GM12878 (cell line): ENCODE results near the gene SNX30. TPM values are rescaled to one million over a fixed set of nuclear protein-coding genes. Genes with fewer than 3 reads are reported as not detected.

ENCODE experiments used
- ATAC-seq: fragments of 200-7000 bp; cut with Tn5 transposase; 3 replicates; pipeline ENCODE4 v1.9.1; 2020; ENCODE audit warnings: mild to moderate bottlenecking, moderate library complexity
- BruUV-seq: library from RNA; stranded (reverse); fragments of 400-500 nt; replicated peaks from 2 replicates; lab custom pipeline; 2021; lab: Mats Ljungman, UMichigan
- CTCF ChIA-PET: fragments of 300-600 bp; sonication (Branson Sonifier 250); formaldehyde crosslinking; extraction: SDS; loops from one replicate; lab custom pipeline; 2021; ENCODE audit warnings: inconsistent platforms; lab: Yijun Ruan, JAX
- POLR2A ChIA-PET: fragments of 350-600 bp; formaldehyde crosslinking; extraction: SDS; loops from one replicate; lab custom pipeline; 2021; ENCODE audit warnings: inconsistent platforms; lab: Charles Lee
- RAD21 ChIA-PET: fragments of 300-600 bp; sonication (Branson Sonifier 250); formaldehyde crosslinking; loops from one replicate; lab custom pipeline; 2023; ENCODE audit warnings: antibody characterized with exemption; ENCODE audit not compliant: unreplicated experiment; lab: Charles Lee
- SMC1A ChIA-PET: fragments of 300-600 bp; sonication (Branson Sonifier 250); formaldehyde crosslinking; loops from one replicate; lab custom pipeline; 2023; ENCODE audit not compliant: unreplicated experiment, uncharacterized antibody; lab: Charles Lee
- DNase-seq: peaks from one replicate; pipeline ENCODE4 v3.0.0-alpha.2; 2011; ENCODE audit warnings: low read depth, low spot score
- FAIRE-seq: peaks from 3 replicates; lab custom pipeline; 2011; peaks lifted over from hg19 to GRCh38; lab: Jason Lieb, UNC
- H2AFZ ChIP-seq: 2 replicates; pipeline ENCODE4 v1.6.0; 2011; ENCODE audit warnings: low read depth, low read length, control low read depth; ENCODE audit not compliant: control insufficient read depth
- H3K27ac ChIP-seq: 2 replicates; pipeline ENCODE4 v1.5.1; 2011; ENCODE audit warnings: control low read depth; ENCODE audit not compliant: control insufficient read depth, insufficient read depth
- H3K27me3 ChIP-seq, 2 experiments: replicated peaks in 1 of 2; 2 replicates each; pipeline versions ENCODE4 v1.6.0 to v1.6.1; 2011; ENCODE audit warnings: low read length in 1 of 2; ENCODE audit not compliant: control insufficient read depth in 2 of 2, insufficient read depth in 2 of 2
- H3K36me3 ChIP-seq, 2 experiments: 2 replicates each; pipeline ENCODE4 v1.5.1; 2011; ENCODE audit warnings: low read length in 1 of 2; ENCODE audit not compliant: control insufficient read depth in 2 of 2, insufficient read depth in 2 of 2
- H3K4me1 ChIP-seq: 2 replicates; pipeline ENCODE4 v1.6.1; 2011; ENCODE audit warnings: mild to moderate bottlenecking, low read length, moderate library complexity, mixed read lengths; ENCODE audit not compliant: control insufficient read depth, insufficient read depth
- H3K4me2 ChIP-seq: 2 replicates; pipeline ENCODE4 v1.6.0; 2011; ENCODE audit warnings: control low read depth; ENCODE audit not compliant: control insufficient read depth, insufficient read depth
- H3K4me3 ChIP-seq: fragments of 200-600 bp; sonication (generic); 2 replicates; pipeline ENCODE4 v1.5.1; 2016
- H3K79me2 ChIP-seq: 2 replicates; pipeline ENCODE4 v1.6.0; 2011; ENCODE audit warnings: low read length; ENCODE audit not compliant: control insufficient read depth, insufficient read depth
- H3K9ac ChIP-seq: 2 replicates; pipeline ENCODE4 v1.8.0; 2011; ENCODE audit warnings: low read length, control low read depth, mixed read lengths; ENCODE audit not compliant: control insufficient read depth, insufficient read depth
- H3K9me3 ChIP-seq: replicated peaks from 3 replicates; pipeline ENCODE4 v1.5.1; 2011; ENCODE audit warnings: mild to moderate bottlenecking, low read length; ENCODE audit not compliant: control insufficient read depth, insufficient read depth
- H4K20me1 ChIP-seq: 2 replicates; pipeline ENCODE4 v1.6.0; 2011; ENCODE audit not compliant: control insufficient read depth, insufficient read depth
- ATF2 ChIP-seq: IDR thresholded peaks from 2 replicates; pipeline ENCODE4 v1.6.1; 2012; ENCODE audit warnings: low read length, inconsistent platforms
- CBX5 ChIP-seq: sonication (generic); IDR thresholded peaks from 2 replicates; pipeline ENCODE4 v1.6.1; 2016; ENCODE audit warnings: low read depth, moderate library complexity, mild to moderate bottlenecking, inconsistent platforms
- FOS ChIP-seq: IDR thresholded peaks from 3 replicates; pipeline ENCODE4 v1.6.1; 2011; ENCODE audit warnings: borderline replicate concordance; ENCODE audit not compliant: insufficient read length; ENCODE audit errors: extremely low read depth
- FOXM1 ChIP-seq: IDR thresholded peaks from 2 replicates; pipeline ENCODE4 v1.6.1; 2012; ENCODE audit warnings: low read depth, mild to moderate bottlenecking, inconsistent platforms, low read length, moderate library complexity
- MEF2A ChIP-seq: IDR thresholded peaks from 2 replicates; pipeline ENCODE4 v1.6.1; 2011; ENCODE audit warnings: low read depth, mild to moderate bottlenecking, low read length, moderate library complexity; ENCODE audit not compliant: insufficient read depth
- MYC ChIP-seq: IDR thresholded peaks from 2 replicates; pipeline ENCODE4 v1.6.1; 2011; ENCODE audit warnings: mild to moderate bottlenecking, low read length, moderate library complexity, inconsistent platforms; ENCODE audit not compliant: insufficient read depth, insufficient replicate concordance, insufficient read length, severe bottlenecking
- NFIC ChIP-seq: IDR thresholded peaks from 2 replicates; pipeline ENCODE4 v1.6.1; 2012; ENCODE audit warnings: low read depth, mild to moderate bottlenecking, inconsistent platforms, low read length, moderate library complexity
- NFYA ChIP-seq: IDR thresholded peaks from 2 replicates; pipeline ENCODE4 v1.6.1; 2011; ENCODE audit warnings: low read depth, mild to moderate bottlenecking, low read length, improper control_type of control experiment, borderline replicate concordance
- NRF1 ChIP-seq: conservative IDR thresholded peaks from 2 replicates; pipeline ENCODE4 v1.6.1; 2011; ENCODE audit warnings: mild to moderate bottlenecking, low read depth, low read length, improper control_type of control experiment
- RBBP5 ChIP-seq: fragments of 200-600 bp; sonication (generic); conservative IDR thresholded peaks from 2 replicates; pipeline ENCODE4 v1.6.1; 2016
- RUNX3 ChIP-seq: IDR thresholded peaks from 2 replicates; pipeline ENCODE4 v1.6.1; 2012; ENCODE audit warnings: low read length, inconsistent platforms
- SMAD5 ChIP-seq: IDR thresholded peaks from 2 replicates; pipeline ENCODE4 v1.6.1; 2016; ENCODE audit warnings: antibody characterized with exemption, low read depth
- SMARCA5 ChIP-seq: fragments of 450-650 bp; IDR thresholded peaks from 2 replicates; pipeline ENCODE4 v1.6.1; 2017; ENCODE audit warnings: mild to moderate bottlenecking
- TCF3 ChIP-seq: IDR thresholded peaks from 2 replicates; pipeline ENCODE4 v1.6.1; 2012; ENCODE audit warnings: low read depth, mild to moderate bottlenecking, low read length, borderline replicate concordance; ENCODE audit not compliant: insufficient read depth
- USF2 ChIP-seq: IDR thresholded peaks from 2 replicates; pipeline ENCODE4 v1.6.1; 2011; ENCODE audit warnings: low read depth, low read length, improper control_type of control experiment, borderline replicate concordance
- WRNIP1 ChIP-seq: IDR thresholded peaks from 2 replicates; pipeline ENCODE4 v1.6.1; 2011; ENCODE audit warnings: low read depth, low read length, improper control_type of control experiment, borderline replicate concordance
- ZNF207 ChIP-seq: fragments of 450-650 bp; IDR thresholded peaks from 2 replicates; pipeline ENCODE4 v1.6.1; 2014; ENCODE audit warnings: antibody characterized with exemption, mild to moderate bottlenecking, borderline replicate concordance
- WGBS: methylation state at CpG from one replicate; pipeline ENCODE4 v1.1.6; 2016; ENCODE audit warnings: low lambda C conversion rate; ENCODE audit not compliant: insufficient replicate concordance, insufficient coverage; ENCODE audit errors: missing lambda C conversion rate; 5-methylcytosine and 5-hydroxymethylcytosine counted together
- in situ Hi-C: fragments of 300-500 bp; cut with MboI; formaldehyde crosslinking; loops from 9 replicates; pipeline ENCODE4 v1.14.3; 2018; ENCODE audit warnings: mixed read lengths
- intact Hi-C: fragments of 100-400 bp; cut with micrococcal nuclease; formaldehyde crosslinking; loops from one replicate; pipeline ENCODE4 v1.14.2; 2022; ENCODE audit not compliant: unreplicated experiment
- polyA plus RNA-seq, 11 experiments: library from polyadenylated mRNA; depleted of rRNA in 4 of 11; unstranded in 6 of 11; stranded (reverse) in 5 of 11; fragments of >200 nt; fragmentation: Nextera tagmentation in 4 of 11; fragmentation: Illumina TruSeq in 1 of 11; extraction: Ambion mirVana in 4 of 11; extraction: Trizol in 1 of 11; gene quantifications; 1 replicate in 1 of 11; 2 replicates in 10 of 11; pipeline versions ENCODE4 v1.2.1 to v1.2.3, GENCODE V29; 2011 to 2016; ENCODE audit warnings: inconsistent platforms in 2 of 11, missing spikeins in 2 of 11, low read depth in 1 of 11
- total RNA-seq, 4 experiments: library from RNA; depleted of rRNA in 3 of 4; stranded (reverse); fragments of >200 nt in 3 of 4; fragmentation: Illumina TruSeq in 1 of 4; extraction: Trizol in 1 of 4; gene quantifications; 2 replicates each; pipeline versions ENCODE4 v1.2.1 to v1.2.3, GENCODE V29; 2013 to 2021
- TF ChIP-seq, protein P1 (sequence below): IDR thresholded peaks from 2 replicates; pipeline ENCODE4 v1.6.1; 2012; ENCODE audit warnings: low read depth, low read length, improper control_type of control experiment

The SNX30 gene
- total and polyA plus RNA-seq, 10 of the 15 experiments (the other 5 are each of a cell fraction or from before 2014, with no cell fraction given): 0.53 to 4.0 (median 1.5) TPM

- TF ChIP-seq, protein P1, sequence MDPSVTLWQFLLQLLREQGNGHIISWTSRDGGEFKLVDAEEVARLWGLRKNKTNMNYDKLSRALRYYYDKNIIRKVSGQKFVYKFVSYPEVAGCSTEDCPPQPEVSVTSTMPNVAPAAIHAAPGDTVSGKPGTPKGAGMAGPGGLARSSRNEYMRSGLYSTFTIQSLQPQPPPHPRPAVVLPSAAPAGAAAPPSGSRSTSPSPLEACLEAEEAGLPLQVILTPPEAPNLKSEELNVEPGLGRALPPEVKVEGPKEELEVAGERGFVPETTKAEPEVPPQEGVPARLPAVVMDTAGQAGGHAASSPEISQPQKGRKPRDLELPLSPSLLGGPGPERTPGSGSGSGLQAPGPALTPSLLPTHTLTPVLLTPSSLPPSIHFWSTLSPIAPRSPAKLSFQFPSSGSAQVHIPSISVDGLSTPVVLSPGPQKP: no peak
- TF ChIP-seq SMAD5 (no peak), MYC (no peak)
Measured at GRCh38 chr9:112772551-112772950, 22.0 kb downstream of the SNX30 start (continued).

DNA sequence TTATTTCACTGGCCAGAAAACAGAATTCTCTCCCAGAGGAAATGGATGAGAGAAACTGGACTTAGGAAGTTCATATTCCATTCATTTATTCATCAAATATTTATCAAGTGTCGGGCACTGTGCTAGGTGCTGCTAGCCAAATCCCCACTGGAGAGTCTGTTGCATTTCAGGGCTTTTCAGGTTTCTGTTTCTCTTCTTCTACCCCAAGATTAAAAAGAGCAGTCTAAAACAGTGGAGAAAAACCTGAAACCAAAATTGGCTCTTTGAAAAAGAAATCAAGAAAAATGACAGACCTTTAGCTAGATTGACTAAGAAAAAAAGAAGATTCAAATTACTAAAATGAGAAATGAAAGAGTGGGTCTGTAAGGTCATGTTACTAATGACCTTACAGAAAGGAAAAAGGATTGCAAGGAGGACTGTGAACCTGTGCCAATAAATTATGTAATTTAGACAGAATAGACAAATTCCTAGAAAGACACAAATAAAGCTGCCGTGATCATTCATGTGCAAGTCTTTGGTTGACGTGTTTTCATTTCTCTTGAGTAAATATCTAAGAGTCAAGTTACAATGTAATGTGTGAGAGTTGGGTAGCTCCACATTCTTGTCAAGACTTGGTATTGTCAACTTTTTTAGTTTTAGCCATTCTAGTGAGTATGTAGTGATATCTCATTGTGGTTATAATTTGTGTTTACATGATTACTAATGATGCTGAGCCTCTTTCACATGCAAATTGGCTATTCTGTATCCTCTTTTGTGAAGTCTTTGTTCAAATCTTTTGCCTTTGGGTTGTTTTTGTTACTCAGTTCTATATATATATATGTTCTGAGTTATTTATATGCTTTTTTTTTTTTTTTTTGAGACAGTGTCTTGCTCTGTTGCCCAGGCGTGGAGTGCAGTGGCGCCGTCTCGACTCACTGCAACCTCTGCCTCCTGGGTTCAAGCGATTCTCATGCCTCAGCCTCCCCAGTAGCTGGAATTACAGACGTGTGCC is 23.7 kb downstream of the SNX30 start:
- DNase-seq (no peak), ATAC-seq (peak; percentile 52), FAIRE-seq (peak; percentile 52)
- H4K20me1 ChIP-seq: 0 out of 2 replicates have a peak, but pooled peaks cover 6% of the 10 kb centered on the region
- H3K36me3 ChIP-seq: no peaks in the 10 kb centered on the region
- H3K4me3 ChIP-seq: peak overlapping the region; percentile 53
- H3K79me2 ChIP-seq: no peaks in the 10 kb centered on the region
- intact Hi-C loops (no loop called here), in situ Hi-C loops (no loop called here)
- no peaks in the 10 kb centered on the region for H3K9me3 ChIP-seq
- peaks cover 28% of the 10 kb centered on the region for H3K4me1 ChIP-seq
- 2% methylated on average over 5 of the region's 9 CpGs for WGBS
- peaks cover 0 to 2% of the 10 kb centered on the region in 2 experiments; a peak in 2 of 4 replicates for H3K27me3 ChIP-seq
- BruUV-seq: no TSS peak
- ChIA-PET CTCF (interaction anchor here (0.6 to 1.1 kb wide), 2 partner anchors 10 to 694 kb away, joined by 3 read pairs; no protein-coding TSS in a partner anchor), RAD21 (no interaction called here), SMC1A (interaction anchor here (0.6 kb wide), 2 partner anchors 214 to 268 kb away, joined by 3 read pairs; no protein-coding TSS in a partner anchor), POLR2A (no interaction called here)
- H2AFZ ChIP-seq: no peak overlapping the region
- no peak overlapping the region for H3K9ac ChIP-seq
- H3K27ac ChIP-seq: peak overlapping the region; percentile 42; the same call in 1 of the 2 replicates
- peak overlapping the region; percentile 65 for H3K4me2 ChIP-seq
- no peak for TF ChIP-seq USF2
- TF ChIP-seq ZNF207: no peak
- peak; percentile 63; the same call in 1 of the 2 replicates for TF ChIP-seq NFIC
- no peak for TF ChIP-seq SMARCA5
- TF ChIP-seq ATF2: 0 out of 2 replicates have a peak, but pooled peaks have one; percentile 29
- TF ChIP-seq NRF1: no peak
- no peak for TF ChIP-seq FOS
- no peak for TF ChIP-seq NFYA
- peak; percentile 52 for TF ChIP-seq RUNX3
- TF ChIP-seq RBBP5: no peak
- peak; percentile 80 for TF ChIP-seq MEF2A
- no peak for TF ChIP-seq WRNIP1
- TF ChIP-seq CBX5: peak; percentile 26; the same call in 1 of the 2 replicates
- no peak for TF ChIP-seq FOXM1
- TF ChIP-seq SMAD5: no peak
- TF ChIP-seq TCF3: no peak
